Epithelial cell of prostate (primary cell): Measurements from ENCODE around the gene PRG3.
"Not testable (repeated sequence)": the region's sequence is repeated elsewhere in the genome, so short reads cannot be mapped to it uniquely, and the experiment has no call there.

Experiments
- DNase-seq: peaks from one replicate; pipeline ENCODE4 v3.0.0-alpha.2; 2011; ENCODE audit warnings: low read depth, low spot score
- H3K27ac ChIP-seq: fragments of 450-650 bp; 2 replicates; pipeline ENCODE4 v1.5.1; 2017; ENCODE audit warnings: mild to moderate bottlenecking

PRG3 gene

DNA sequence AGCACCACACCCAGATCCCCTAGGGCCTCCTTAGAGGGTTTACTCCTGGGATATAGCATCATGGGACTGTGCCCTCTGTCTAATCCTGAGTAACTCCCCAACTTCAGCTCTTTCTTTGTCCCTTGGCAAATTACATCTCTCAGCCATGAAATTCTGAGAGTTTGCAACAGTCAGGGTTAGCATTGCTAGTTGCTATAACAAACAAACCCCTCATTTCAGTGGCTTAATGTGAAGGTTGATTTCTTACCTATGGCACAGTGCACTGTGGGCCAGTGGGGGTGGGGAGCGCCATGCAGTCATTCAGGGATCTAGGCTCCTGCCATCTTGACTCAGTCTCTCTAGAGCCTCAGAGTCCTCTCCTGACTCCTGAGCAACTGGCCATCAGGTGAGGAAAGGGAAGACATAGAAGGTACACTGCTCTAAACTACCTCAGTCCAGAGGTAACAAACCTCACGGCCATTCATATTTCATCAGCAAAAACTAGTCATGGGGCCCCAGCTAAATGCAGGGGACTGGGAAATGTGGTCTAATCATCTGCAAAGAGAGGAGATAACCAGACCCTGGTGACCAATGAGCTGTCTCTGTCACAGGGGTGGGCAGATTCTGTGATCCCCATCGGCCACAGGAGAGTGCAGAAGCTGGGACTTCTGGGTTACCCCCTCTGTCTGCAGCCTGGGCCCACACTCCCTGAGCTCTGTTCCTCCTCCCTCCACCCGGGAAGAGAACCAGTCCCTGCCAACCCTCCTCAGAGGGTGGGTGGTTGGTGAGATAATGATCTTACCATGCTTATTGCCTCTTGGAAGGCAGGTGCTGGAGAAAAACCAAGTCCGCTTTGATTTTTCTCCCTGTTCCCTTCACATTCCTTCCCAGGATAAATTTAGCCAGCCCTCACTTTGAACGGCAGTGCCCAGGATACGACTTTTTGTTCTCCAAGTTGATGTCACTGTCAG is 17.5 kb downstream of the PRG3 start:
- H3K27ac ChIP-seq: no peak overlapping the region
- DNase-seq: no peak

DNA sequence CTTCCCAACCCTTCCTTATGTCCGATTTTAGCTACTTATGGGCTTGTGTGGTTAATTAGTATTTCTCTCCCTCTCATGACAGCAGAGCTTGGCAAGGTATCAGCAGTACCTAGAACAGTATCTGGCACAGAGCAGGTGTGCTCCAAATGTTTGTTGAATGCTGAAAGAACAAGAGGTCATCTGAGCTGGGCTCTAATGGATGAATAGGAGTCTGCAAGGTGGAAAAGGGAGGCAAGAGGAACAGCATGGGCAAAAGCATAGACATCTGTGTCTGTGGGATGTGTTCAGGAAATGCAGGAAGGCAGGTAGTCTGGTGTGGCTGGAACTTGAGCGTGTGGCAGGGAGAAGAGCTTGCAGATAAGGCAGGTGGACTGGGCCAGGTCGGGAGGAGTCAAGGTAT is 19.0 kb downstream of the PRG3 start:
- no peak overlapping the region for H3K27ac ChIP-seq
- DNase-seq: no peak

DNA sequence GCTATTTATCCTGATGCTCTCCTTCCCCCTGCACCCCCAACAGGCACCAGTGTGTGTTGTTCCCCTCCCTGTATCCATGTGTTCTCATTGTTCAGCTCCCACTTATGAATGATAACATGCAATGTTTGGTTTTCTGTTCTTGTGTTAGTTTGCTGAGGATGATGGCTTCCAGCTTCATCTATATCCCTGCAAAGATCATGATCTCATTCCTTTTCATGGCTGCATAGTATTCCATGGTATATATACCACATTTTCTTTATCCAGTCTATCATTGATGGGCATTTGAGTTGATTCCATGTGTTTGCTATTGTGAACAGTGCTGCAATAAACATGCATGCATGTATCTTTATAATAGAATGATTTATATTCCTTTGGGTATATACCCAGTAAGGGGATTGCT is 19.5 kb downstream of the PRG3 start:
- not testable (repeated sequence) for DNase-seq, H3K27ac ChIP-seq

DNA sequence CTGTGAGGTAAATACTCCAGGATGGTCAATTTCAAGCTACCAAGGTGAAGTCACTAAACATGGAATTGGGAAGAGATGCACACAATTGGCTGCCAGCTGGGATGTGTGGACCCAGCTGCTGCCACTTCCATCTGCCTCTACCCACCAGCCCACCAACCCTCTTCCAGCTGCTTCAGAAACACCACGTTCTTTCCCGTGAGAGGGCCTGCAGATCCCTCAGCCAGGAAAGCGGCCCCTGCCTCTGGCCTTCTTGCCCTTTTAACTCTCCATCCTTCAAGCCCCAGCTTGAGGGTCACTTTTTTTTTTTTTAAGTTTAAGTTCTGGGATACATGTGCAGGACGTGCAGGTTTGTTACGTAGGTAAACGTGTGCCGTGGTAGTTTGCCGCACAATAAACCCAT is 20.0 kb downstream of the PRG3 start:
- DNase-seq: no peak
- no peak overlapping the region for H3K27ac ChIP-seq

DNA sequence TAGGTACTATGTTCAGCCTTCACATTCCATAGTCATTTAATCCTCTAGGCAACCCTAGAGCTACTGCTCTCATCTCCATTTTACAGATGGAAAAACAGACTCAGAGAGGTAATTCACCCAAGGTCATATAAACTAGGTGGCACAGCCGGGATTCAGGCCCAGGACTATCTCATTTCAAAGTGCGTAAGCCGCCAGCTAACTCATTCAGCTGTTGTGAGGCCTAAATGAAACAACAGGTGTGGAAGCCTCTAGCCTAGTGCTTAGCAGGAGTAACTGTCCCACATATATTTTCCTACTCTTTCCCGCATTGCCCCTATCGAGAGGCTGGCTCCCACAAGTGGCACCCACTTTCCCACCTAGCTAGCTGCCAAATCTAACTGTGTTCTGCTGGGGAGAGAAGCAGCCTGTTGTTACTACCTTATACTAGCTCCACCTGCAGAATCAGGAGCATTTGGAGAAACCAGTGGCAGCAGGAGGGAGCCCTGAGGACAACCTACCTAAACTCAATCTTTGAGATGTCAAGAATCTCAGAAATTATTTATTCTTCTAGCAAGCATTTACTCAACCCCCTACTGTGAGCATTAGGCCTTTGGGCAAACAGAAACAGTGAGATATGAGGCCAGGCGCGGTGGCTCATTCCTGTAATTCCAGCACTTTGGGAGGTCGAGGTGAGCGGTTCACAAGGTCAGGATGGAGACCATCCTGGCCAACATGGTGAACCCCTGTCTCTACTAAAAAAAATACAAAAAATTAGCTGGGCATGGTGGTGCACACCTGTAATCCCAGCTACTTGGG is 20.9 kb downstream of the PRG3 start:
- no peak overlapping the region for H3K27ac ChIP-seq
- DNase-seq: no peak

DNA sequence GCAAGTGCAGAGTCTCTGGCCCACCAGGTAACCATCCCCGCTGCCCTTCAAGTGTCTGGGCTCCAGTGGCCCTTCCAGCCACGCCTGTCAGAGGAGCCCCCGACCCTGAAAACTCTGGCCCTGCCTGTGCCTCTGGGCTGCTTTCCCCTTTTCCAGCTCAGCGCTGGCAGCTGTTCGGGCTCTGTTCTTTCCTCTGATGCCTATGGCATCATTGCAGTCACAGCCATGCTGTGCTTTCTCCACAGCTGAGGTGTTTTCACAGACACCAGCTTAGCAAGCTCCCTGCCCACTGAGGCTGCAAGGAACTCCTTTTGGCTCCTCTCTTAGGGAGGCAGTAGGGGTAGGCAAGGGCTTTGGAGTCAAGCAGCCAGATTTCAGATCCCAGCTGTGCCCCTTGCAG is 21.6 kb downstream of the PRG3 start:
- no peak for DNase-seq
- H3K27ac ChIP-seq: no peak overlapping the region

DNA sequence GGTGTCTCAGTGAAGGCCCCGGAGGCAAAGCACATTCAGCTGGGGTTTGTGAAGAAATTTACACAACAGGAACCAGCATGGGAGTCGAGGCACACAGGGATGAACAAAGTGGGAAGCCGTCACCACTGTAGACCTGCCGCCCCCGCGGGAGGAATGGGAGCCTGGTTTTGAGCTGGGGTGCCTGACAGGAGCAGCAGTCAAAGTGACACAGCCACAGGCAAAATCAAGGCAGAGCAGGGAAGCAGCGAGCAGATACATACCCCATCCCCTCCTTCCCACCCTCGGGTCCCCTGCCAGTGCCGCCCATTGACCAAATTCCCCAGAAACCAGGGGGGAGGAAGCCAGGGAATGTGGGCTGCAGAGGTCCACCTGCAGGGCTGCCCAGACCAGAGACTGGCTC is 22.0 kb downstream of the PRG3 start:
- no peak overlapping the region for H3K27ac ChIP-seq
- no peak for DNase-seq

DNA sequence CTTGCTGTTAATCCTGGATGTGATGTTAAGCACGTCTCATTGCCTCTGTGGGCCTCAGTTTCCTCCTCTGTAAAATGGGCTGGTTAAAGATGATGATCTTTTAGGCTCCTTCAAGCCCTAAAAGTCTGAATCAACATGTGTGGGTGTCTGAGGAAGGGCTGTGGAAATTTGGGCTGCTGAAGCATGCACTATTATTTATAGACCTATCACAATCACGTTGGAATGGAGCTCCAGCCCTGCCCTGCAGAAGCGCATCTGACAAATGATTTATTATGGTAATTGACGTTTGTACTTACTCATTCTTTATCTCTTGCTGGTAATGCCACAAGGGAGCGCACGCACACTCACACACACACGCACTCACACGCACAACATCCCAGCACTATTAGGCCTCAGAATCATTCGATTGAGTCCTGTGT is 22.4 kb downstream of the PRG3 start:
- H3K27ac ChIP-seq: no peak overlapping the region
- no peak for DNase-seq

DNA sequence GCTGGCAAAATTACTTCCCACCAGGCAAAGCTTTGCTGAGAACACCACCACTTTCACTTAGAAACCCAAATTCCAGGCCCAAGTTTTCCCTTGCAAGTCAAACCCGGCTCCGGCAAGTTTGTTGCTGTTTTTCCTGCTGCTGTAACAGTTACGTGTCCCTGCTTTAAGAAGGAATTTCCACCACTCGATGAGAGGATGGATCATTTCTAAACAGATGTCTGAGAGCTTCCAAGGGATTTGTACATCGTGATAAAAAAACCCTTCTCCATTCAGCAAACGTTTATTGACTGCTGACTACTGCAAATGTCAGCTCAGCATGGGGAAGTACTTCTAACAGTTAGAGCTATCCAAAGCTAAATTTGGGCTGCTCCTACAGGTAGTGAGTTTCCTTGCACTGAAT is 23.1 kb downstream of the PRG3 start:
- no peak overlapping the region for H3K27ac ChIP-seq

DNA sequence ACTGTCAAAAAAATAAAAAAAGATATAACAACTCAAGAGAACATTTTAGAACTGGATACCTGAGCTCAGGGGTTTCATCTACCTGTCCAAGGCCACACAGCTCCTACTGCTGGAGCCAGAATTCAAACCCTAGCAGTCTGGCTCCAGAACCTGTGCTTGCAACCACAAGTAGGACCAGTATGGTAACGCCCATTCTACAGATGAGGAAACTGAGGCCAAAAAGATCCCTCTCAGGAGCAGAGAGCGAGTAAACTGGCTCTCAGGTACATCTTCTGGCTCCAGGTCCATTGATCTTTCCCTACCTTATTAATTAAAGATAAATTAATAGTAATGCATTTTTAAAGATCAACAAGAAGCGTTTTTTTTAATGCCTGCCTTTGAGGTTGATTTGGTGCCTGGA is 23.6 kb downstream of the PRG3 start:
- no peak for DNase-seq

More for the DNA sequence above, 23.1 kb downstream of the PRG3 start:
- DNase-seq: no peak

DNA sequence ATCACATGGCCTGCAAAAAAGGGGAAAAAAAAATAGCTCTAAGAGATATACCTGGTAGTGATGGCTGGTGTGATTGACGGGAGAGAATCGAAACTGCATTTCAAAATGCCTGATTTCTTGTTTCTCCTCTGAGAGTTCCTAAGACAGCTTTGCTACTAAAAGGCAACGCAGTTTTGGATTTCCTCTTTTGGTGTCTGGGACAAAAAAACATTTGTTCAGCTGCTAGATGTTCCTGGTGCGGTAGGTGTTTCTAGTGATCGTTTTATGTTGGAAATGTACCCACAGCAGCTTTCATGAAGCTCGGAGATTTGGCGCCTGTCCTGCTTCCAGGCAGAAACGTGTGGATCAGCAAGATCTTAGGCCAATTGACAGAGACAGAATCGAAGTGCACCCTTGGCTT is 24.7 kb downstream of the PRG3 start:
- no peak for DNase-seq
- no peak overlapping the region for H3K27ac ChIP-seq

More for the DNA sequence above, 23.6 kb downstream of the PRG3 start:
- no peak overlapping the region for H3K27ac ChIP-seq

DNA sequence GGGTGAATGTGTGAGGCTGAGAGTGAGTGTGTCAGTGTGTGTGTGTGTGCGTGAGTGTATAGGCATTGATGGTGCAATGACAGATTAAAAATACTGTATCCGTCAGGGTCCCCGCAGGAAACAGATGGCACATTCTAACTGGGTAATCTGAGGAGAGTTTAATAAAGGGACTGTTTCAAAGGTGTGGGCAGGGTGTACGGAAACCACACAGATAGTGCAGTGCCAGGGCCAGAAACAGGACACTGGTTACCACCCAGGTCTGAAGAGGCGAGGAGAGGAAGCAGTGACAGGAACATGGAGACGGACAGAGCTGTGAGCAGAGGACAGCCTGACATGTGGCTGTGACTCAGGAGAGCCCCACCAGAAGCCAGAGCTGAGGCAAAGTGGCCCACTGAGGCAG is 26.3 kb downstream of the PRG3 start:
- H3K27ac ChIP-seq: no peak overlapping the region
- DNase-seq: no peak

DNA sequence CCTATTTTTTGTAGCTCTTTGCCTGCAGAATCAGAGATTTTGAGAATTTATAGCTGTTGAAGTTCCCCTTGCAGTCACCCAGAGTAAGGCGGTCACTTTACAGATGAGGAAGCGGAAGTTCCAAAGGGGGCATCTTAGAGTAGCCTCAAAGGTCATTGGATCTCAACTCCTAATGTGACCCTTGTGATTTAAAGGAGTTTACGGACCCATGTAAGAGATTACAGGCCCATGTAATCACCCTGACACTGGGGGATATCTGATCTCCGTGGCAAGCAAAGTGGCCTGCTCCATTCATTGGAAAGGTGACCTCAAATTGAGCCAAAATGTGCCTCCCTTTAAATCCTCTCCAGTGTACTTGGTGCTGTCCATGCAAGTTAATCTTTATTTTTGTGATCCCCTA is 27.1 kb downstream of the PRG3 start:
- no peak overlapping the region for H3K27ac ChIP-seq
- DNase-seq: no peak

DNA sequence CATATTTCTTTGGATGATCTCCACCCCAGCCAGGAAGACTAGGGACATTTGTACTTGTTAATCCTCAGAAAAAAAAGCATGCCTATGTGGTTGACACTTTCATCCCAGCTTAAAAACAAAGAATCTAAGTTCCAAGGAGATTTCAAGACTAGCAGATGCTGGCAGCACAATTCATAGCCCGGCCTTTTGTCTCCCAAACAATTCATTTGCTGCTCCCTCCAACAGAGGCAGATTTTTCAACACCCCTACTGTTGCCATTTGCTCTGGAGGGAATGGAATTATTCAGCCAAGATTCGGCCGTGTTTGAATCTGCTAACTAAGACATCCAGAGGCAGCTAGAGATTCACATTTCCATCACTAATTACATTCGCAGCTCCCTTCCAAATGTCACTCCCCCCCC is 27.5 kb downstream of the PRG3 start:
- DNase-seq: no peak
- no peak overlapping the region for H3K27ac ChIP-seq

DNA sequence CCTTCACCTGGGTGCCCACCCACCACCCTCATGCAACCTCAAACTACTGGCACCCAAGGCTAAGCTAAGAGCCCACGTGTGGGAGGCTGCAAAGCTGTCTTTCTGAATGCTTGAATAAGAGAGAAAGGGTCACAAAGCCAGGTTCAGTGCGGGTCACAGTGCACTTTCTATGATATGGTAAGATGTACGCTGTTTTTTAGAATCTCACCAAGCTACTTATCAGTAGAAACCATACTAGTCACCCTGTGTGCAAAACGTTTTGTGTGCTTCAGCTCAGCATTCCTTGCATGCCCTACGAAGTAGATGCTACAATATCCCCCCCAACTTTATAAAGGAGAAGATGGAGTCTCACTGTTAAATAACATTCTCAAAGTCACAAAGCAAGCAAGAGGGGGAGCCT is 27.9 kb downstream of the PRG3 start:
- no peak overlapping the region for H3K27ac ChIP-seq
- DNase-seq: no peak

DNA sequence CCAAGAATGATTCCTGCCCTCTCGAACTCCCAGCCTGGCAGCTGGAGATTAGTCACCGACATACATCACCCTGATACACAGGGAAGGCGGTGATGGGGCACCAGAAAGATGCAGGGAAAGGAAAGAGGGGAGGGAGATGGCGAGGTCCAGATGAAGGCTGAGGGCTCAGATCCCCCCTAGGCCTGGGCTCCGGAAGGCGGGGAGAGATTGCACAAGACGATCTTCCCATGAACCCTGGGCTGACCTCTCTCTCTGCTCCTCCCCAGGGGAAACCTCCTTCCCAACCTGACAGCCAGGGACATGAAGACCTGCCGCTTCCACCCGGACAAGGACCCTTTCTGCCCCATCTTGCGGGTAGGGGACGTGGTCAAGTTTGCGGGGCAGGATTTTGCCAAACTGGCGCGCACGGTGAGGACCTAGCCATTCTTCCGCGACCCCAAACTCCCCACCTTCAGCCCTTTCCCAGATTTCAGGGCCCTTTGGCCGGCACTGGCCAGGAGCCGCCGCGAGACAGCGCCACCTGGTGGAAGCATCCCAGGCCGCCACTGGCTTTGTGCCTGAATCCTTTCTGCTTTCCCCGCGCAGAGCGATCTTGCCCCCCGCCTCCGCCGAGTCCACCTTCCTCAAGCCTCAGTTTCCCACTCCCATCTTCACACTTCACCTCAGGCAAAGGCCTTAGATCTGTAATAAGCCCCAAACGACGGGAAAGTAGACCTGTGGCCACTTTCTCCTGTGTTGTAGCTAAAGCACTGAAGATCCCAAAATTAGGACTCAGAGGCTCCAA is 31.3 kb downstream of the PRG3 start:
- DNase-seq: no peak

DNA sequence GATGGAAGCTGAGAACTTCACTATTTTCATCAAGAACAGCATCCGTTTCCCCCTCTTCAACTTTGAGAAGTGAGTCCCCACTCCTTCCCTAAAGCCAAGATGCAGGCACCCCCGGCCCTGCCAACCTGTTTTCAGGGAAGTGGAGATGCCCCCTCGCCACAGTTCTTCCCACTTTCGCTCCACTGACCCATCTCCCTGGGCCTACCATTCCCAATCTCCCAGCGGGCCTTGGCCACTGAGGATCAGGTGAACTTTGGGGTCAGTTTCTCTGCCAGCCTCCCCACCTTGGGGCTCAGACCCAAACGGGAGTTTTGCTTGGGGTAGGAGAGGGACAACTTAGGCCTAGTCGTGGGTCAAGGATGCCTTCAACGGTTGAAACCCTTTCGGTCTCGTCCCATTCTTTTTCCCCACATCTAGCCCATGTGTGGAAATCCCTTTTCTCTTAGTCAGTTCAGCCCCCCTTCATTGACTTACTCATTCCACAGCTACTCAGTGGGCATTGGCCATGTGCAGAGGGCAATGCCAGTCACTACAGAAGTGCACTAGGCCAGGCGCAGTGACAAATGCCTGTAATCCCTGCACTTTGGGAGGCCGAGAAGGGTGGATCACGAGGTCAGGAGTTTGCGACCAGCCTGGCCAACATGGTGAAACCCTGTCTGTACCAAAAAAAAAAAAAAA is 32.2 kb downstream of the PRG3 start:
- no peak for DNase-seq
- no peak overlapping the region for H3K27ac ChIP-seq

More for the DNA sequence above, 31.3 kb downstream of the PRG3 start:
- no peak overlapping the region for H3K27ac ChIP-seq

DNA sequence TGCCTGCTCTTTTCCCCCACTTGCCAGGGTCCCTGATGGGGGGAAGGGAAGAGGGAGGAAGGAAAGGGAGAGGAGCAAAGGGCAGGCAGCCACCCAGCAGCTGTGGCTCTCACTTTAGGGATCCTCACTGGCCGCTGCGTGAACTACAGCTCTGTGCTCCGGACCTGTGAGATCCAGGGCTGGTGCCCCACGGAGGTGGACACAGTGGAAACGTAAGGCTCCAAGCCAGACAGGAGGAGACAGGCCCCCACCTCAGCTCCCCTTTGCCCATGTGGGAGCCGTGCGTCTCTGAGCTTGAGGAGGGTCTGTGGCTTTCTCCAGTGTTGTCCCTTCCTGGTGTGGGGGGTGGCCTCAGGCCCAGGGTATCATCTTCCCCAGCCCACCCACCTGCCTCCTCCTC is 32.9 kb downstream of the PRG3 start:
- DNase-seq: no peak

DNA sequence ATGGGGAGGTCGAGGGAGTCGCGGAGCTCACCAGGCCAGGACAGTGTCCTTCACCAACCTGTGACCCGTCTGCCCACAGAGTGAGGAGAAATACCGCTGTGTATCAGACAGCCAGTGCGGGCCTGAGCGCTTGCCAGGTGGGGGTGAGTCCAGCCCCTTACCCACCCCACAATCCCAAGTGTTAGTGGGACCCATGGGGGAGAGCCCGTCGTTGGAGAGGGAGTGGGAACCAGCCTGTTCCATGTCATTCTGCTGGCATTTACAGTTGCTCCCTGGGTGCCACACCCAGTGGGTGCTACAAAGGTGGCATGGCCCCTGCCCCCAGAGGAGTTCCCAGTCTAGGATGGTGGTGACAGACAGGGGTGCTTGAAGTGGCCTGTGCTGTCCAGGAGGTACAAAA is 33.6 kb downstream of the PRG3 start:
- no peak overlapping the region for H3K27ac ChIP-seq
- DNase-seq: no peak

More for the DNA sequence above, 32.9 kb downstream of the PRG3 start:
- H3K27ac ChIP-seq: no peak overlapping the region
